Activated CD8-positive, alpha-beta memory T cell treated with anti-CD3 and anti-CD28 coated beads, Interleukin-2, amount 50 U/mL, for 24 hours (primary cell): ENCODE data around the gene HERC4.

Source experiments
- DNase-seq: peaks from one replicate; pipeline ENCODE4 v3.0.0-alpha.2; 2020; ENCODE audit errors: extremely low read depth

Gene HERC4, protein sequence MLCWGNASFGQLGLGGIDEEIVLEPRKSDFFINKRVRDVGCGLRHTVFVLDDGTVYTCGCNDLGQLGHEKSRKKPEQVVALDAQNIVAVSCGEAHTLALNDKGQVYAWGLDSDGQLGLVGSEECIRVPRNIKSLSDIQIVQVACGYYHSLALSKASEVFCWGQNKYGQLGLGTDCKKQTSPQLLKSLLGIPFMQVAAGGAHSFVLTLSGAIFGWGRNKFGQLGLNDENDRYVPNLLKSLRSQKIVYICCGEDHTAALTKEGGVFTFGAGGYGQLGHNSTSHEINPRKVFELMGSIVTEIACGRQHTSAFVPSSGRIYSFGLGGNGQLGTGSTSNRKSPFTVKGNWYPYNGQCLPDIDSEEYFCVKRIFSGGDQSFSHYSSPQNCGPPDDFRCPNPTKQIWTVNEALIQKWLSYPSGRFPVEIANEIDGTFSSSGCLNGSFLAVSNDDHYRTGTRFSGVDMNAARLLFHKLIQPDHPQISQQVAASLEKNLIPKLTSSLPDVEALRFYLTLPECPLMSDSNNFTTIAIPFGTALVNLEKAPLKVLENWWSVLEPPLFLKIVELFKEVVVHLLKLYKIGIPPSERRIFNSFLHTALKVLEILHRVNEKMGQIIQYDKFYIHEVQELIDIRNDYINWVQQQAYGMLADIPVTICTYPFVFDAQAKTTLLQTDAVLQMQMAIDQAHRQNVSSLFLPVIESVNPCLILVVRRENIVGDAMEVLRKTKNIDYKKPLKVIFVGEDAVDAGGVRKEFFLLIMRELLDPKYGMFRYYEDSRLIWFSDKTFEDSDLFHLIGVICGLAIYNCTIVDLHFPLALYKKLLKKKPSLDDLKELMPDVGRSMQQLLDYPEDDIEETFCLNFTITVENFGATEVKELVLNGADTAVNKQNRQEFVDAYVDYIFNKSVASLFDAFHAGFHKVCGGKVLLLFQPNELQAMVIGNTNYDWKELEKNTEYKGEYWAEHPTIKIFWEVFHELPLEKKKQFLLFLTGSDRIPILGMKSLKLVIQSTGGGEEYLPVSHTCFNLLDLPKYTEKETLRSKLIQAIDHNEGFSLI

DNA sequence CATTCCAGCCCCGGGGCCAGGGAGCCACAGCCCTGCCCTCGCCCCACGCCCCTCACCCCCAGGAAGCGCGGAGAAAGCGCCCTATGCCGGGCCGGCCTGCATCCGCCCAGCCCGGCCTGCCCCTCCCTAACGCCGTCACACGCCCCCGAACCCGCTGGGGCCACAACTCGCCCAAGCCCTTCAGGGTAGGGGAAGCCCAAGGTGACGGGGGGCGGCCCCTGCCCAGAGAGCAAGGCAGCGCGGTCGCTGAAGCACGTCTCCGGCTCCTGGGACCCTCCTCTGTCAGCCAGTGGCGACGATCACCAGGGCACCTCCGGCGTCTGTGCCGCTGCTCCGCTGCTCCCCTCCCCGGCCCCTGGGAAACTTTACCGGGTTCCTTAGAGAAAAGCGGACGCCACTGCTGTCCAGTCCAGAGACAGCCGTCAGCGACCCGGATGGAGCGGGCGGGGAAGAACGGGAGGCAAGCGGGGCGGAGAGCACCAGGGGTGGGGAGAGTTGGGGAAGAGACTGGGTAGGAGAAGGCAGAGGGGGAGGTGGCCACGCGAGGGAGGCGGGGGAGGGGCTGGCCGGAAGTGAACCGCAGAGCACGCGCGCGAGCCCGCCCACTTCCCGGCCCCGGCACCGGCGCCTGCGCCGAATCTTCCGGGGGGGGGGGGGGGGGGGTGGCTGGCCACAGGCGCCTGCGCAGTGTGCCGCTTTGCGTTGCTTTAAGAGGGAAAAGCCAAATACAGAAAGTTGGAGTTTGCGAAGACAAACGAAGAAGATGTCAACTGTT is at the start of gene HERC4:
TSS of gene HERC4 (minus strand) at position 509 of the 775 bp plus-strand sequence. CDS start 2,175 bp downstream, outside the sequence.
- DNase-seq: peak; percentile 68

DNA sequence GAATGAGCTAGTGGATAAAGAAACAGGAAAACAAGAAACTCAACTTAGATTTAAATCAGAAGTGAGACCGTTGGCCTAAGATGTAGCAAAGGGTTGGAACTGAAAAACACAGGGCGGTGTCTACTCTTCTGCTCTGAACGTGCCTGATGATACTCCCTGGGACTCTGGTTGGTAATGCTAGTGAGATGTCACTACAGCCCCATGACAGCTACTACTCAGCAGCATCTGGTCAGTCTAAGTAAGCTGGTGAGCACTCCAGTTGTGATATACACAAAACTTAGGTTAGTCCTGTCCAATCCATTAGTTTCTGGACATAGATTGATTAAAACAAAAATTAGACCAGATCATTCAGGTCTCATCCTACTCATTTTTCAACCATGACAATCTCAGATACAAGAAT is 49.6 kb upstream of the HERC4 start:
- no peak for DNase-seq

DNA sequence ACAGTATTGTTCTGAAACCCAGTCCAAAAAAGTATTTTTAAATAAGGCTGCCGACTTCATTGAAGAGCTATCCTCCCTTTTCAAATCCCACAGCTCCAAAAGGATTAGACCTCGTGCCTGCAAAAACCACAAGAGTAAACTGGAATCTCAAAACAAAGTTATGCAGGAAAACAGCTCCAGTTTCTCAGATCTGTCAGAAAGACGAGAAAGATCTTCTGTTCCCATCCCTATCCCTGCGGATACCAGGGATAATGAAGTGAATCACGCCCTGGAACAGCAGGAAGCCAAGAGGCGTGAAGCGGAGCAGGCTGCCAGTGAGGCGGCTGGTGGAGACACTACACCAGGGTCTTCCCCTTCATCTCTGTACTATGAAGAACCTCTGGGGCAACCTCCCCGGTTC is 46.8 kb upstream of the HERC4 start:
- no peak for DNase-seq

DNA sequence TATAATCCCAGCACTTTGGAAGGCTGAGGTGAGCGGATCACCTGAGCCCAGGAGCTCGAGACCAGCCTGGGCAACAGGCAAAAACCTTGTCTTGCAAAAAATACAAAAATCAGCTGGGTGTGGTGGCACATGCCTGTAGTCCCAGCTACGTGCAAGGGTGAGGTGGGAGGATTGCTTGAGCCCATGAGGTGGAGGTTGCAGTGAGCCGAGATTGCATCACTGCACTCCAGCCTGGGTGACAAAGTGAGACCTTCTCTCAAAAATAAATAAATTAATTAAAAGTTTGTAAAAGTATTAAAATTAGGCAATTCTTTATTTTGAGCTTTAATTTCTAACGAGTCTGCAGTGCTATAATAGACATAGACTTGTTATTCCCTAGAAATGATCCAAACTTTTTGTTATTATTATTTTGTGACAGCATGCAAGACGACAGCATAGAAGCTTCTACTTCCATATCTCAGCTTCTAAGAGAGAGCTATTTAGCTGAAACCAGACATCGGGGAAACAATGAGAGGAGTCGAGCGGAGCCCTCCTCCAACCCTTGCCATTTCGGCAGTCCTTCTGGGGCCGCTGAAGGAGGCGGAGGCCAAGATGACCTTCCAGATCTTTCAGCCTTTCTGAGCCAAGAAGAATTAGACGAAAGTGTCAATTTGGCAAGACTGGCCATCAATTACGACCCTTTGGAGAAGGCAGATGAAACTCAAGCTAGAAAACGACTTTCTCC is 46.1 kb upstream of the HERC4 start:
- no peak for DNase-seq

DNA sequence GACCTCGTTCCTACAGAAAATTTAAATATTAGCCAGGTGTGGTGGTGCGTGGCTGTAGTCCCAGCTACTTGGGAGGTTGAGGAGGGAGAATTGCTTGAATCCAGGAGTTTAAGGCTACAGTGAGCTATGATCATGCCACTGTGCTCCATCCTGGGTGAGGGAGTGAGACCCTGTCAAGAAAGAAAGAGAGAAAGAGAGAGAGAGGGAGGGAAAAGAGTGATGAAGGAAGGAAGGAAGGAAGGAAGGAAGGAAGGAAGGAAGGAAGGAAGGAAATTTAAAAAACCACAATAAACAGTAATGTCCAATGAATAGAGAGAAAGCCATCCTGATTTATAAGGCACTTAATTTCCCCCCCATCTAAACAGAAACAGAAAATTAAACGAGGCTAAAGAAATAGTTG is 43.6 kb upstream of the HERC4 start:
- DNase-seq: no peak

DNA sequence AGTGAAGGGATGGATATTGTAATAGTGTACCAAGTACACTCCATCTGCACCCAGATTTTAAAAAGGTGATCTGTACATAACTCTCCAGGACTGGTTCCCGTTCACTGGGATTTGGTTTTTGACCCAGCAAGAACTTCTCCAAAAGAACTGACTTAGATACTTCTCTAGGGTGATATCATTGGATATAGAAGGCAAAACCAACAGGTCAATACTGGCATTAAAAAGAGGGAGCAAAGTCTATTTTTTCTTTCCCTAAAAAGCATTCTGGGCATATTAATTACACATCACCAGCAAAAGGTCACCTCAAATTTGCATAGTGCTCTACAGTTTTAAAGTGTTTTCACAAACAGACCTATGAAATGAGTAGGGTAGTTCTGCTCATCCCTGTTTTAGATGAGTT is 37.8 kb upstream of the HERC4 start:
- DNase-seq: no peak

DNA sequence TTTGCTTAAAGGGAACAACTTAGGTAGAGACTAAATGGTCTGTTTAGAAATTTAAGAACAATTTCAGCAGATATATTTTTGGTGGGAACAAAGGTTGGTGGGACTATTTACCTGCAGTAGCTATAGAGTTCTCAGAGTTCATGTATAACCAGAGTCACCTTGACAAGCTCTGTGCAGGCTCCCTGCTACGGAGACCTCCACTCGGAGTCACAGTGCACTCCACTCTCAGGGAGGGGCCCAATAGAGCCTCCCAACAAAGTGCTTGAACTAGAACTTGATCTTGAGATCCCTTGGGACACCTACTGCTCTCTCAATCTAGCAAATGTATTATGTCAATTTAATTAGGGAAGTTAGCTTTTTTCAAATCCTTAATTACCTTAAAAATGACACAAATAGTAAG is 36.5 kb upstream of the HERC4 start:
- DNase-seq: no peak

DNA sequence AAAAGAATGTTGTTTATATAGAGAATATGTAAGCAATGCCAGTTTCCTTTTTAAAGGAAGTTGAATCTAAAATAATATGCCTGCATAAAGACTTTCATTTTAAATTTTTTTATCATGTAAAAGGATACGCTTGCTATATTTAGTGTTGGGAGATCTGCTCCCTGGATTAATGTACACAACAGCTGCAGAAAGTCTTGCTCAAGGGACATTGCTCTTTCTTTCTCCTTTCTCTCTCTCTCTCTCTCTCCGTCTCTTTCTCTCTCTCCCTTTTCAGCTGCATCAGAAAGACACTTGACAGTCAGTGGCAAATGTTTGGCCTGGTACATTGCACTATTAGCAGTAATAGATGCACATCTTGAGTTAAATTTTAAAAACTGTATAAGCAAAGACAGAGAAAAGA is 34.9 kb upstream of the HERC4 start:
- DNase-seq: no peak

DNA sequence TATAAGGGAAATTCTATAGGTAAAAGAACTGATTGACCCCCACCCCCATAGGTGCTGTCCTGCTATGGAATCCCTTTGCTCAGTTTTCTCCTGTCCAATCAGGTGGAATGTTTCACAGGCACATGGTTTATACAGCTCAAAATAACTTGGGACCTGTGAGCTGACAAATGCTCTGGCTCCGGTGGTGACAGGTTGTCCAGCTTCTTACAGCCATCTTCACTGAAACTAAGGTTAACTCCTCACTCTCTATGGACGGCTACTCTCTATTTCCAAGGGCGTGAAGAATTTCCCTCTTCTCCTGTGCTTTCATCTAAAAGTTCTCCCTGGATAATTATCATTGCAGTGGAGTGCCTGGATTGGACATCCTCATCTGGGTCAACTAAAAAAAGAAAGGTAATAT is 34.2 kb upstream of the HERC4 start, which contains the start of gene MYPN:
TSS of gene MYPN (plus strand) at position 158 of the 400 bp plus-strand sequence. CDS start 11,951 bp downstream, outside the sequence.
- DNase-seq: no peak

DNA sequence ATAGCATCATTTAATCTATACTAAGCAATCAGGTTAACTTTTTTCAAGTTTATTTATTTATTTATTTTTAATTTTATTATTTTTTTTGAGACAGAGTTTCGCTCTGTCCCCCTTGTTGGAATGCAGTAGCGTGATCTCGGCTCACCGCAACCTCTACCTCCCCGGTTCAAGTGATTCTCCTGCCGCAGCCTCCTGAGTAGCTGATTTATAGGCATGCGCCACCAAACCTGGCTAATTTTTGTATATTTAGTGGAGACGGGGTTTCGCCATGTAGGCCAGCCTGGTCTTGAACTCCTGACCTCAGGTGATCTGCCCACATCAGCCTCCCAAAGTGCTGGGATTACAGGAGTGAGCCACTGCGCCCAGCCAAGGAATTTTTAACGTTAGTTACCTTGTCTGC is 33.6 kb upstream of the HERC4 start:
- DNase-seq: no peak

DNA sequence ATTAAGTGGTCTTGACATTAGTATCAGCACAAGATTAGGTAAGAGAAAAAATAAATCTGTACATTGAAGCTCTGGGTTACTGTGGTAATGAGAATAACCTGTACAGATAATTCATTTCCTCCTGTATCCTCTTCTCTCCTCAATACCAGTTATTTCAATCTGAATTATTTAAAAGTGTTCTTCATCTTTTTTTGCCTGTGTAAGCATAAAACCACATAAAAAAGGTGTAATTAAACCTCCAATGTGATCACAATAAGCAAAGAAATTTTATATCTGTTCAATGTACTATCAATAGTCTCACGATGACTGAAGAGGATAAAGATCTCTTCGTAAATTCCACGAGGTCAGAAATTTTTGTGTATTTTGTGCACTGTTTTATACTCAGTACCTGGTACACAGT is 33.0 kb upstream of the HERC4 start:
- DNase-seq: no peak

DNA sequence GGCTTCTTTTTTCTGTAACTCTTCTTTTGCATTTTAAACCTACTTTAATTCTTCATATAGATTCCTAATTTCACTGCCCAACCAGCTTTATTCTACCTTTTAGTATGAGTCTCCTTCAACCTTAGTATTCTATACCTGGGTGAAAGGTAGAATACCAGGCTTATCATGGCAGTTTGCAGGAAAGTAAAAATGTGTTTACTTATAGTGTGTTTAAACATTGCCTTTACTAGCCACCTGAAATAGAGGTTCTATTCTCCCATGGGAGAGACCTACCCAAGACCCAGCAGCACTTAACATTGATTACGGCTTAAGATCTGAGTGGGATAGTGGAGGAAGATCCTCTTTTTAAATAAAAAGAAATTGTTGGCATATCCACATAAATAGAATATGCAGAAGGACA is 32.6 kb upstream of the HERC4 start:
- no peak for DNase-seq

DNA sequence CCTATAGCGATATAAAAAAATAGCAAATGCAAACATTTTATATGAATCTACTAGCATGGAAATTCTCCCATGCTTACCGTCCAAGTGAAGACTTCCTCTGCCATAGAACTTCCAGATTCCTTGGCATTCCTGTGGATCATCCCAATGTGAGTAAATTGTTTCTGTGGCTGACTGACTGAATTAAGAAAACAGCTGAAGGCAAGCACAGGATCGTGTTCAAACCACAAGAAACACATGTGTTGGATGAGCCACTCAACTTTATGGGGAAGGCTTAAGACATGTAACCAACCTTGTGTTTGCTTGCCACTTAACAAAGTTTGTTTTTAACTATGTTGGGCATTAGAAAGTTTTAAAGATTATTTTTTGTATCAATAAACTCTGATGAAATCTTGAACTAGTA is 31.6 kb upstream of the HERC4 start:
- DNase-seq: no peak

DNA sequence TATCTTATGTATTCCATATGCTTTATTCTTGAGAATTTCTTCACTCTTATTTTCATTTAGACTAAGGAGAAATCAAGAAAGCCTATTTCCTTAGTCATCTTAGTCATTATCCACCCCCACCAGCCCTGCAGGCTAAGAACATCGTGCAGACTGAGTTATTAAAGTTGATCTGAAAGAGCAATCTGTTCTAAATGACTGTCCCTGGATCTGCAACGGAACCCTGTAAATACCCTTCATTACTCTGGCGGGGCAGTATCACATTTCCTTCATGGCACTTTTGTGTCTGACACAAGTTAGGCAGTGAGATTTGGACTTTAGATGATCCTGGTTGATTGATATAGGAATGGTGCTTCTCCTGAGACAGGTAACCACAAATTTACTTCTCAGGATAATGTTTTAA is 30.7 kb upstream of the HERC4 start:
- DNase-seq: no peak

DNA sequence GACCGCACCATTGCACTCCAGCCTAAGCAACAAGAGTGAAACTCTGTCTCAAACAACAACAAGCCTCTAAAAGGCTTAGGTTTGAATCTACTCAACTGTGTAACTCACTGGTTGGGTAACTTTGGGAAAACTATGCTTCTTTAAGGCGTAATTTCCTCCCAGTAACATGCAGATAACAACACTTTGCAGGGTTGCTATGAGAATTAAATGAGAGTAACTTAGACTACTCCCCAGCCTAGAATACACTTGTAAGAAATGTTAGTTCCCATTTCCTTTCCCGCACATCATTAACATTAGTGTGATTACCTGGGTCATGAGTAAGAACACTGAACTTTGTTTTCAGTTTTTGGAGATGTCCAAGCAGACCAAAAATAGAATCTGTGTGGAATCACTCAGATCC is 28.8 kb upstream of the HERC4 start:
- no peak for DNase-seq

DNA sequence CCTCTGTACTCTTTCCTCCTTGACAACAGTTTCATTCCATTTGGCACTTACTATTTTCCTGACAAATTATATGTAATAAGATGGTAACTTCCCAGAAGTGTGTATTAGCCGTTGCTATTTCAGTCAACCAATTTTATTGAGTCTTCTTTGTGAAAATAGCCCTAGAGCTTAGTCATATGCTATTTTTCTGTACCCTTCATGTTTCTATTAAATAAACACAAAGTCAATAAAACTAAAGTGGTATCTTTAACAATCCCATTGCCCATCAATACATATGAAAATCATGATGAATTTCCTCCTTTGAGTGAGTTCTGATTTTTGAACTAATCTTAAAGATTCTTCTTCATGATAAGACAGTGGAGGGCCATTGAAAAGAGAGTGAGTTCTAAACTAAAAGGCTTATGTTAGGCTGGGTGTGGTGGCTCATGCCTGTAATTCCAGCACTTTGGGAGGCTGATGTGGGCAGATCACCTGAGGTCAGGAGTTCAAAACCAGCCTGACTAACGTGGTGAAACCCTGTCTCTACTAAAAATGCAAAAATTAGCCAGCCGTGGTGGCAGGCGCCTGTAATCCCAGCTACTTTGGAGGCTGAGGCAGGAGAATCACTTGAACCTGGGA is 28.3 kb upstream of the HERC4 start:
- no peak for DNase-seq

DNA sequence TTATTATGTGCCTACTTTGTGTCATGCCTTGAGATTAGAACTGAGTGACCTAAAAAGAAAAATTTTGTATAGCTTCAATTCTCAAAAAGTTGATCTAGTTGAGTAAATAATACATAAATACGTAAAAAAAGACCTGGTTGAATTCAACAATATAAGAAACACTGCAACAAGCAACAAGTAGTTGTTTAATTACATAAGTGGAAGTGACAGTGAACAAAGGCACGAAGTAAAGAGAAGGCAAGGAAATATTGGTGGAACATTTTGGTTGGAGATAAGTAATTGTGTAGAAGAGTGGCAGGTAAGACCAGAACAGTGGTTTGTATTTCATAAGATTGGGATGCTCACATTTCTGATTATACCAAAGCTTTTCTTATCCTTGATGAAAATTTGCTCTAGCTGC is 26.0 kb upstream of the HERC4 start:
- no peak for DNase-seq

DNA sequence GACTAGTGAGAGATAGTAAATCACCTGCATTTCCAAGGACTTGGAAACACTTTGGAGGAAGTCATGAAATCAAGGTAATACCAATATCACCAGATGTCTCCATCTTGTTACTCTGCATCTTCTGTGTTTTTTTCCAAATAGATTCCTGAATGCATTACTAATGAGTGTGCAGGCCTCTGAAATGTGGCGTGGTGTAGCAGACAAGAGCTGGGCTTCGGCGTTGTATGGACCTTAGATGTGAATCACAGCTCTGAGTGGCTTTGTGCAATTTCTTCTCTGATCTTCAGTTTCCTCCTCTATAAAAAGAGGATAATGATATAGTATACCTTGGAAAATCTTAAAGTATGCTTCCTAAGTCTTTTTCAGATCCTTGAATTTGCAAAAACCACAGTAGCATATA is 24.7 kb upstream of the HERC4 start:
- no peak for DNase-seq

DNA sequence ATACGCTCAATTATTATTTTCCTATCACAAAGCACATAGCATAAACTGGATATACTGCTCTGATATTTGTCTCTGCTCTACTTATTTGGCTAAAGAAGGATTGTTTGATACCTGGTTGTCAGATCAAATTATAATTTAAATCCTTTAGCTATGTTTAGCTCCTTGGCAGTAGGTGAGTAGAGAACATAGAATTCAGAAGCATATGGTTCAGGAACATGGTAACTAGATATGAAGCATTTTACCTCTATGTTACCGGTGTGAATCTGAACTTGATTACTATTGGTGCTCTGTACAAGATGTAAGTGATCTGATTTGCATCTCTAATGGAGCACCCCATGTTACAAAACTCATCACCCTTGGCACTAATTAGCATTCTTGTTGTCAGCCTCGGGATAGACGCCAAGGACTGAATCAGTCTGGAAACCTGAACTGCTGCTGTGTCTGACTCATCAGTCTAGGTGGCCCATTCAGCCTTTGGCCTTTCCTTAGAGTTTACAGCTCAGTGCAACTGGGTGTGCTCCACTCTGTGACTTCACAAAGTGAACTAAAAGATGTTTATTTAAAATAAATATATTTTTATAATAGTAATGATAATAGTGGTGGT is 21.9 kb upstream of the HERC4 start:
- no peak for DNase-seq

DNA sequence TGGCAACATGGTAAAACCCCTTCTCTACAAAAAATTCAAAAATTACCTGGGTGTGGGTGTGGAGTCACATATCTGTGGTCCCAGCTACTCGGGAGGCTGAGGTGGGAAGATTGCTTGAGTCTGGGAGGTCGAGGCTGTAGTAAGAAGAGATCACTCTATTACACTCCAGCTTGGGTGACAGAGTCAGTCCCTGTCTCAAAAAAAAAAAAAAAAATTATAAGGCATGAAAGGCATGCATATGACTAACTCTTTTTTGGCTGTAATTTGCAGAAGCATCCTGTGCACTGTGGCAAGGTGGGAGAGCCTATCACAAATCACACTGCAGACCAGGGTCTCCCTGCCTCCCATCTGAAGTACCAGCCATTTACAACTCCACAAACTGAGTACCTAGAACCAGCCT is 20.1 kb upstream of the HERC4 start:
- no peak for DNase-seq
